NT2/D1 (cell line): Measurements from ENCODE around the gene ZAP70.

Experiments
- SUZ12 ChIP-seq: IDR thresholded peaks from 2 replicates; pipeline ENCODE4 v1.6.1; 2011; ENCODE audit not compliant: insufficient read length, insufficient read depth; ENCODE audit errors: extremely low read depth
- YY1 ChIP-seq: IDR thresholded peaks from 2 replicates; pipeline ENCODE4 v1.6.1; 2011; ENCODE audit not compliant: insufficient read length, insufficient read depth
- ZNF274 ChIP-seq: IDR thresholded peaks from 2 replicates; pipeline ENCODE4 v1.6.1; 2011; ENCODE audit warnings: mild to moderate bottlenecking, low read depth, low read length

GRCh38 chr2:97678298-97678697 is 35.1 kb upstream of the ZAP70 start:
- no peak for TF ChIP-seq YY1
- no peak for TF ChIP-seq SUZ12
- TF ChIP-seq ZNF274: no peak
